MV-4-11 (cell line): ENCODE results near the gene CACNA1H.

Experiments used
- DNase-seq: peaks from one replicate; lab custom pipeline; 2025; lab: John Stamatoyannopoulos, UW

The CACNA1H gene

DNA sequence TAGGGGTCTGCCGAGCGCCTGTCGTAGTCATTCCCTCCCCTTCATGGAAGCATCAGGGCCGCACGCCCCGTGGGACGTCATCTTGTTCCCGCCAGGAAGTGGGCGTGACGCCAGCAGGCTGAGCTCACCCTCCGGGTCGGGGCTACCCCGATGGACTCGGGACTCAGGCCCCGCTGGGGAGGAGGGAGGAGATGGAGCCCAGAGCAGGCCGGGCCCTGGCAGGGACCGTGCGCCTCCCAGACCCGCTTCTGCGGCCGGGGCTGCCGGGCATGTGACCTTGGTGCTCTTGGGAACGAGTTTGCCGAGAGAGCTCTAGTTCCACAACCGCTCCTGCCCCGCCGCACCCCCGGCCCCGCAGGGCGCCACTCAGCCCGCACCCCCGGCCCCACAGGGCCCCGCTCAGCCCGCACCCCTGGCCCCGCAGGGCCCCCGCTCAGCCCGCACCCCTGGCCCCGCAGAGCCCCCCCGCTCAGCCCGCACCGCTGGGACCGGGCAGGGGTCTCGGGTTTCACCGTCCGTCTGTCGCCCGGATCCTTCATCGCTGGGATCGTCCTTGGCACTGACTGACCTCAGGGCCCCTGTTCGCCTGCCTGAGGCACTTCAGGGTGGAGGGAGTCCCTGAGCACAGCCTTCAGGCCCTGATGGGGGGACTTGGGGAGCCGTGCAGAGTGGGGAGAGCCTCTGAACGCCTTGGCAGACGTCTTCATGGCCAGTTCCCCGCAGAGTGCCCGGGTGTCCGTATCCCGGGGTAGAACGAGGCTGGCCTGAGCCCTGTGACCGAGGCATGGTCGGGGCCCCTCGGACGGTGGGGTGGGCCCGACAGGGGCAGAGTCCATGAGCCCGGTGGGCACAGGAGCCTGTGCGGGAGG is 5.8 kb downstream of the CACNA1H start:
- DNase-seq, result no peak

- no peak for DNase-seq
Observed at GRCh38 chr16:1159325-1159972, 6.5 kb downstream of the CACNA1H start.

DNA sequence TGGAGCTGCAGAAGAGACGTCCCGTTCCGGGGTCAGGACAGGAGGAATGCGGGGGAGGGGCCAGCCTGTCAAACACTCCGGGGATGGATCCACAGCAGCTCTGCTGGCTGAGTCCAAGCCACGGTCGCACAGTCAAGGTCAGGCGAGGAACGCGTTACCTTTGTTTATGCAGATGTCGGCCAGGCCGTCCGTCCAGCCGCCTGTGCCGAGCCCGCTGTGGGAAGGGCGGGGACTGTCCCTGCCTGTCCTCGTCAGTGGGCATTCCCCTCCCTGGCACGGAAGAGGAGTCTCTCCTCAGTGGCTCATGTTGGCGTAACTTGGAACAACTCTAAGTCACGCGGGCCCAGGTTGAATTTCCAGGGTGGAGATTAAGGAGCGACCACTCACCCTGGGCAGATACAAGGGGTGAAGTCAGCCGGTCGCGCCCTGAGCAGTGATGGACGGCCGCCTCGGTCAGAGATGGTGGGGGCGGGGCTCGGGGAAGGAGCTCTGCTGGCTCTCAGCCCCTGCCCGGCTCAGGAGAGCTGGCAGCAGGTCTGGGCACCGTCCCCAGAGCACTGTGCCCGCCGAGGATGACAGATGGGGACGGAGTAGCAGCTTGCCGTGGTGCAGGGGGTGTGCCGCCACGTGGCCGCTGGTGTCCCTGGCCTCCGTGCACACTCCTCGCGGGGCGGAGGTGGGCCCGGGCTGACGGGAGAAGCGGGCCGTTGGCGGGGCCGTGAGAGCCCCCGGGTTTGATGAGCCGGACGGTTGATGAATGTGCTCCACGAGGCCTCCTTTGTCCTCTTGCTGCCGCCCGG is 7.3 kb downstream of the CACNA1H start:
- DNase-seq, result no peak

GRCh38 chr16:1160773-1161348 is 8.0 kb downstream of the CACNA1H start:
- no peak for DNase-seq

- DNase-seq, result no peak
Observed at GRCh38 chr16:1162701-1163566, 10.0 kb downstream of the CACNA1H start.

DNA sequence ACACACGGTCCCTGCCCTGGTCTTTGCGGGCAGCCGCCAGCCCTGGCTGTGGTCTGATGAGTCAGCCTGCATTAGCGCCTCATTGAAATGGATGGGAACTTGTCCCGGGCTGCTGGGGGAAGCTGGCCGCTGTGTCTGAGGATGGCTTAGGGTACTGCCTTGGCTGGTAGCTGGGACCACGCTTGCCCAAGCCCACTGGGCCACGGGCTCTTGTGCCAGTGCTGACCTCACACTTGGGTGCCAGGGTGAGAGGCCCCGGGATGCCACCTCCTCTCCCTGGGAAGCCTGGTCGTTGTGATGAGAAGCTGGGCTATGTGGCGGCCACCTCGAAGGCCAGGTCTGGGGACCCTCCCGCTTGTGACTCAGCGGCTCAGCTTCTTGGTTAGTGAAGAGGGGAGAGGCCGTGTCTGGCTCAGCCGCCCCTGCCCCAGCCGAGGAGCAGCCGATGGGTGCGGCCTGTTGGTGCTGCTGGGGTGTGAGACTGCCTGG is 10.7 kb downstream of the CACNA1H start:
- peak; percentile 1 for DNase-seq

DNA sequence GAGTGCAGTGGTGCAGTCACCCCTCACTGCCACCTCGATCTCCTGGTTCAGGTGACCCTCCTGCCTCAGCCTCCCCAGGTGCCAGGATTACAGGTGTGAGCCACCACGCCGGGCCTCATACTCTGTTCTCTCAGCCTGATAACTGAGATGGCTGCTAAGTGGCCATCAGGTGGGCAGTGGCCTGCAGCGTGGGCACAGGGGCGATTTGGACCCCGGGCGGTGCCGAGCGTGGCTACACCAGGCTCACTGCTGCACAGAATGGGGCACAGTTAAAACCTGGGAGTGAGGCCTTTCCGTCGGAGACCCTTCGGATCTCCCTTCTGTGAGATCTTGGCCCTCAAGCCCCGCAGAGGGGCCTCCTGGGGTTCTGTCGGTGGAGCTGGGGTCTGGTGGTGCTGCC is 11.5 kb downstream of the CACNA1H start:
- DNase-seq, result no peak

- no peak for DNase-seq
Observed at GRCh38 chr16:1164975-1165374, 12.1 kb downstream of the CACNA1H start.

DNA sequence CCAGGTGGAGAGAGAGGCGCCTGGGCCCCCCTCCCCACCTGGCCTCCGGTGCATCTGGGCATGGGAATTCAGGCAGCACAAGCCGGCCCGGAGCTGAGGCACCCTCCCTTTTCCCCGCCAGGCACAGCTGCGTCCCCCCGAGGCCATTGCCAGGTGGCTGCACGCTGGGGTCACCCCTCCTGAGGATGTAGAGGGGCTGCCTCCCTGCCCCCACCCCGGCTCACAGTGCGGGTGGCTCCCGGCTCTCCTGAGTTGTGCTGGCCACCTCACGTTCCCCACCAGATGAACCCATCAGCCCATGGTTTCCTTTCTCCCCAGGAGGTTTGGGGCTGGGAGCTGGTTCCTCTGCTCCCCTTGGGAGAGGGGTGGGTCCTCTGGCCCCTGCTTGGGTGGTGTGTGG is 12.6 kb downstream of the CACNA1H start:
- no peak for DNase-seq

GRCh38 chr16:1167276-1168107 is 14.6 kb downstream of the CACNA1H start:
- DNase-seq, result no peak

GRCh38 chr16:1168837-1169236 is 15.9 kb downstream of the CACNA1H start:
- DNase-seq, result no peak

GRCh38 chr16:1169285-1170075 is 16.6 kb downstream of the CACNA1H start:
- DNase-seq, result no peak

GRCh38 chr16:1170076-1170418 is 17.1 kb downstream of the CACNA1H start:
- no peak for DNase-seq

GRCh38 chr16:1171001-1171400 is 18.1 kb downstream of the CACNA1H start:
- DNase-seq, result no peak

GRCh38 chr16:1171854-1172428 is 19.0 kb downstream of the CACNA1H start:
- DNase-seq, result no peak

DNA sequence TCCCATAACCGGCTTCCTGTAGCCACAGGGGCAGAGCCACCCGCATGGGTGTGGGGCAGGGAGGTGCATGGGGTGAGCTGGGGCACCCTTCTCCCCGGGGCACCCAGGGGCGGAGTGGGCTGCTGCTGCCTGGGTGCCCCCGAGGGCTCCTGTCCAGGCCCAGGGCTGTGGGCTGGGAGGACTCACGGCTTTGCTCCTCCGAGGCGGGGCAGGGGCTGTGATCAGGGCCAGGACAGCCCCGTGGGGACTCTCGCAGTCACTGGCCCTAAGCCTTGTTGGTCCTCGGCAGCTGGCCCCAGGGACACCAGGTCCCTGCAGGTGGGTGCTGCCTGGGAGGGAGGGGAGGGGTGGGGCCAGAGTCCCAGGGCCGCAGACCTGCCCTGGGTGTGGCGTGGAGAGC is 19.7 kb downstream of the CACNA1H start:
- no peak for DNase-seq

DNA sequence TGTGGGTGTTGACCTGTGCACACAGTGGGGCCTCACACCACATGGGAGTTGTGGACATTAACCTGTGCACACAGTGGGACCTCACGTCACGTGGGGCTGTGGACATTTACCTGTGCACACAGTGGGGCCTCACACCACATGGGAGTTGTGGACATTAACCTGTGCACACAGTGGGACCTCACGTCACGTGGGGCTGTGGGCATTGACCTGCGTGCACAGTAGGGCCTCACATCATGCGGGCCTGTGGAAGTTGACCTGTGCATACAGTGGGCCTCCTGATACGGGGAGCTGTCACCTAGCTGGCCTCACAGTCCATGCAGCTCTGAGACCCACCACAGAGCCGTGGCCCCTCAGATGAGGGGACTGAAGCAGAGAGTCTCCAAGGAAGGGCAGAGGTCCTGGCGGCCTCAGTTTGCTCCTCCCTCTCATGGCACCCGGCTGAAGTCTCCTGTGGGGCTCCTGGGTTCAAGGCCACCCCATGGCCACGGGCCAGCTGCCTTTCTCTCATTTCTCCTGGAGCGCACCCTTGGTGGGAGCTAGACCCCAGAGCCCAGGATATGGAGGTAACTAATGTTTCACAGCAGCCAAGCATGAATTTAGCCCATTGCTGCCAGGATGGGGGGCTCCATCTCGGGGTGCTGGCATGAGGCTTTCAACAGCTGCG is 21.0 kb downstream of the CACNA1H start:
- DNase-seq, result no peak

DNA sequence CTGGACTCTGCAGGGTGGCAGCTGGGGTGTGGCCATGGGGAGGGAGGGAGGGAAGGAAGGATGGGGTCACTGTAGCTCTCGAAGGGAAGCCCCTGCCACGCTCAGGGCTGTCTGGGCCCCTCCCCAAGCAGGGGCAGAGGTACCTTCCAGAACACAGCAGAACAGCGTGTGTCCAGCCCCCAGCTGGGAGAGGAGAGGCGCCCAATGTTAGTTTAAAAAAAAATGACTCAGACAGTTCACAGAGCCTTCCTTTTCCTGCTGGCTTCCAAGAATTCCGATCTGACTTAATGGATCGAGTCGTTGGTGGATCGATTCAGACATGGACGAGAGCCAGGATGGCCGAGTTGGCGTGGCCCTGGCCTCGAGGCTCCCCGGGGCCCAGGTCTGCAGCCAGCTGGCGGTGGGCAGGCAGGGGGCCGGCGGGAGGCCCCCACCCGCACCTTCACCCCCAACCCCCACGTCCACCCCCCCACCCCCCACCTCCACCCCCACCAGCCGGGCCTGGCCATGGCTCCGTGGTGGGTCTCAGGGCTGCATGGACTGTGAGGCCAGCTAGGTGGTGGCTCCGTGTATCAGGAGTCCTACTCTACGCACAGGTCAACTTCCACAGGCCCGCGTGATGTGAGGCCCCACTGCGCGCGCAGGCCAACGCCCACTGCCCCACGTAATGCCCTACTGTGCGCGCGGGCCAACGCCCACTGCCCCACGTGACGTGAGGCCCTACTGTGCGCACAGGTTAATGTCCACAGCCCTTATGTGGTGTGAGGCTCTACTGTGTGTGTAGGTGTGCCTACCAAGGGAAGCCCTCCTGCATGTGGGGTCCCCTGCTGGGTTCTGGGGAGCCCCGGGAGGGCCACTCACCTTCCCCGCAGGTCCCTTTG is 21.8 kb downstream of the CACNA1H start:
- DNase-seq, result no peak
